GM19324 (cell line): Measurements from ENCODE around the gene INPP5A.
"Not testable (repeated sequence)": the region's sequence is repeated elsewhere in the genome, so short reads cannot be mapped to it uniquely, and the experiment has no call there.

Experiments
- ATAC-seq: cut with Tn5 transposase; IDR thresholded peaks from one replicate; pipeline ENCODE4 v1.9.1; 2021; ENCODE audit warnings: mild to moderate bottlenecking, moderate library complexity; ENCODE audit not compliant: unreplicated experiment, low FRiP score

The INPP5A gene

DNA sequence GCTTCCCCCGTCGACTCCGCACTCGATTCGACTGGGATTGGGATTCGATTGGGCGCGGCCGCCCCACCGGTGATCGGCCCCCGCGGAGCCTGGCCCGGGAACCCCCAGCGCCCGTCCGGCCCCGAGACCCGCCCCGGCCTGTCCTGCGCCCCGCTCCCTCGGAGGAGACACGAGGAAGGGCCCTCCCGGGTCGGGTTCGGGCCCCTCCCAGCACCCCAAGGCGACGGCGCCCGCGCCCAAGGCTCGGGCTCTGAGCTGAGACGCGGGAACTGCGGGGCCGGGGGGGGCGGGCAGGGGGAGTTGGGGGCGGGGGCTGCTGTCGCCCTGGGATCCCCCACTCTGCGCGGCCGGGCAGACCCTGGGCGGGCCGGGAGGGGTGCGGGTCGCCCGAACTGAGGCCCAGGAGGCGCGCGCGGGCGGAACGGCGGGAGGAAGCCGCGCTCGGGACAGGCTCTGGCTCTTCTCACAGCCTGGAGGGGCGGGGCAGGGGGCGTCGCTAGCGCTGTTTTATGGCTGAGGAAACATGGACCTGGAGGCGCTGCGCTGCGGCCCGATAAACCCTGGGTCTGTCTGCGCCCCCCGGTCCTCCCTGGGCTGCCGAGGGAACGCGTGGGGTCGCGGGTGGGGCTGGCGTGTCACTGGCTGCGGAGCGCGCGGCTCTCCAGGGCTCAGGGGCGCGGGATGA lies 250.1 kb downstream of the INPP5A start:
- ATAC-seq, result no peak

DNA sequence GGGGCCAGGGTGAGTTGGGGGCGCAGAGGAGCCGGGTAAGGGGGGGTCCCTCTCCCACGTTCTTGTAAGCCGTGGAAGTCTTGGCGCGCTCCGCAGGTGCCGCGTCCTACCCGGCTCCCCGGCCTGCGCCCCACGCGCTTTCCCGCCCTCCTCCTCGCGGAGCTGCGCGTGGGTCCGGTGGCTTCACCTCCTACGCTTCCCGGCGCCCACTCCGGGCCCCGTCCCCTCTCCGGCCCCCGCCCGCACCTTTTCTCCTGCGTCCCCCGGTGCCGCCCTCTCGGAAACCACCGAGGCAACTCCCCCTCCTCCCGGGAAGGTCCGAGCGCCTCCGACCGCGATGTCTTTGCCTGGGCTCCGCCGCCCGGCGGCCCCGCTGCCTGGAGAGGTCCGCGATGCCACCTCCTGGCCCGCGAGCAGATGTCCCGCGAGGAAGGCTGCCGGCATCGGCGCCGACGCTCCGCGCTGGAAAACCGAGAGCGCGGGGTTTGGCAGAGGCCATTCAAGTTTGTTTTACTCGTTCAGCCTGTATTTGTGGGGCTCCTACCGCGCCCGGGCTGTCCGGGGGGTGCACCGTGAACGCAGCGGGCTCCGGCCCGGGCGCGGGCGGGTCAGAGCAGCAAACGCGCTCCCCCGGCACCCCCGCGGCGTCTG lies 250.7 kb downstream of the INPP5A start:
- ATAC-seq, result no peak

DNA sequence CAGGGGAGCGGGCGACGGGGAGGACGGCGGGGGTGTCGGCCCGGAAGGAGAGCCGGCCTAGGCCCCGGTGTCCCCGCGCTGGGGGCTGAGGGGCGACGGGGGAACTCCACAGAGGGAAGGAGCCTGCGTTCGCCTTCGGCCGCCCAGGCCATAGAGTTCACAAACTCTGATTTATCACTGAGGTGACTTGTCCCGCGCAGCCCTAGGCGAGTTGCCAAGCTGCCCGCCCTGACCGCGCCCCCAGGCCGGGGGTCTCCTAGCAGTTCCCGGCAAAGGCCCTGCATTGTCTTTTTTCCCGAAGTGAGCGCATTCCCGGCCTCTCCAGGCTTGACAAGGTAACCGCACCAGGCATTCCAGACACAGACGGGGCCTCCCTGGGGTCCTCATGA lies 251.2 kb downstream of the INPP5A start:
- ATAC-seq, result no peak

DNA sequence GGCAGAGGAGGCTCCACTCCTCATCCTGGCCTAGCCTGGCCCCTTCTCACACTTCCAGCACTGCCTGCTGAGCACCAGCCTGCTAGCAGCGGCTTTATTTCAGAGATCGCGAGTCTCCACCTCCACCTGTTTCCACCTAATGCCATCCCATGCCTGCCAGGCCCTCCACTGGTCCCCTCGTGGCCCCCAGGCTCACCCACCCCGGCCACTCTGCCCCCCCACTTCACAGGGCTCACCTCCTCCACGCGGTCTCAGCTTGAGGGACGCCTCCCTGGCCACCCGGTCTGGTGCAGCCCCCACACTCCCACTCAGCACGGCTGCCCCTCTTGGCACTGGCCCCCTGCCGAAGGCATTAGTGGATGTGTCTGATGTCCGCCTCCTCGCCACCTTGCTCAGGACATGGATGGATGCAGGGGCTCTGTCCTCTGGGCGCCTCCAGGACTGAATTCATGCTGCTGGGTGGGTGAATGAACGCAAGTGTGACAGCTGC lies 252.1 kb downstream of the INPP5A start:
- no peak for ATAC-seq

DNA sequence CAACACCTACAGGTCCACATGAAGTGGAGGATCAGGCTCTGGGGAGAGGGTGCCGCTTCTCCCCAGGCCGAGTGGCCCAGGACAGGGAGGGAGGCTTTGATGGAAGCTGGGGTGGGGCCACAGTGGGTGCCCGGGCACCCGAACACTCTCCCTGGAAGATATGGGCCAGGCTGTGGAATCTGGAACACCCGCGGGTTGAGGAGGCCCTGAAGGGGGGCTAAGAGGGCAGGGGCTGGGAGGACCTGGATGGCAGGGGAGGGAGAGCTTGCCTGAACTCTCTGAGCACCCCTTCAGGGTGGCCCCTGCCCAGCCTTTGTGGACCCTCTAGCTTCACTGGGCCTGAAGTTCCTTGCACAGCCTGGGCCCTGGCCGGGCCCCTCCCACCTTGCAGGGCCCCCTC lies 252.9 kb downstream of the INPP5A start:
- no peak for ATAC-seq

DNA sequence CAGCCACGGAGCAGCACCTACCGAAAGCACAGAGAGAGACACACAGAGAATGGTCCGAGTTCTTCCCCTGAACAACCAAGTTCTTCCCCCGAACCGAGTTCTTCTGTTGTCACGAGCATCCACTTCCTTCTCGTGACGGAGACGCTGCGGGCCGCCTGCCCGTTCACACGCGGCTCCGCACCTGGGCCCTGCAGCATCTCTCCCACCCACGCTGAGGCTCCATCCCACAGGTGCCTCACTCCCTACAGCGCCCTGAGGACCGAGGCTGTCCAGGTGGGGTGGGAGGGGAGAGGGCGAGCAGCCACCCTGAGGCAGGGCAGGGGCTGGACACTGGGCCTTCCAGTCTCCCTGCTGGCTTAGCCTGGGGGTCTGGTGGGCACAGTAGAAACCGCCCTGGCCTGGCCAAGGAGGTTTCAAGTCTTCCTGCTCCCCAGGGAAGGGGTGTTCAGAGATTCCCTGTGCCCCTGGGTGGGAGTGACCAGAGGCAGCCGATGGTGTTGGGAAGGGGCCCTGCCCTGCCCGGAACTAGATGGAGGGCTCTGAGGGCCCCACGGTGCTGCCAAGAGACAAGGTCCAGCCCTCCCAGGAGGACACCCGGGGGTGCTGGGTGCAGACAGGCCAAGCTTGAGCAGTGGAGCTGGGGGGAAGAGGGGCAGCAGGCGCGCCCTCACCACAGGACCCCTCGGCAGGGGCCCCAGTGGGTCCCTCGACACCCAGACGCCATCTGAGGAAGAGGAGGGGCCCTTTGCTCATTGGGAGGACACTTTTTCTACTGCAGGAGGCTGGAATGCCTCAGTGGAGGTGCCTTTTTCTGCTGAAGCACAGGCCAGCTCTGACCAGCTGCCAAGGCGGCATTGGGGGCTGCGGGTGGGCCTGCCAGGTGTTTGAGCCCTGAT lies 253.6 kb downstream of the INPP5A start:
- ATAC-seq, result no peak

DNA sequence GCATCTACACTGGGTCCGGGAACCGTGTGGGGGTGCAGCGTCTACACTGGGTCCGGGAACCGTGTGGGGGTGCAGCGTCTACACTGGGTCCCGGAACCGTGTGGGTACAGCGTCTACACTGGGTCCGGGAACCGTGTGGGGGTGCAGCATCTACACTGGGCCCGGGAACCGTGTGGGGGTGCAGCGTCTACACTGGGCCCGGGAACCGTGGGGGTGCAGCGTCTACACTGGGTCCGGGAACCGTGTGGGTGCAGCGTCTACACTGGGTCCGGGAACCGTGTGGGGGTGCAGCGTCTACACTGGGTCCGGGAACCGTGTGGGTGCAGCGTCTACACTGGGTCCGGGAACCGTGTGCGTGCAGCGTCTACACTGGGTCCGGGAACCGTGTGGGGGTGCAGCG lies 254.5 kb downstream of the INPP5A start:
- not testable (repeated sequence) for ATAC-seq

DNA sequence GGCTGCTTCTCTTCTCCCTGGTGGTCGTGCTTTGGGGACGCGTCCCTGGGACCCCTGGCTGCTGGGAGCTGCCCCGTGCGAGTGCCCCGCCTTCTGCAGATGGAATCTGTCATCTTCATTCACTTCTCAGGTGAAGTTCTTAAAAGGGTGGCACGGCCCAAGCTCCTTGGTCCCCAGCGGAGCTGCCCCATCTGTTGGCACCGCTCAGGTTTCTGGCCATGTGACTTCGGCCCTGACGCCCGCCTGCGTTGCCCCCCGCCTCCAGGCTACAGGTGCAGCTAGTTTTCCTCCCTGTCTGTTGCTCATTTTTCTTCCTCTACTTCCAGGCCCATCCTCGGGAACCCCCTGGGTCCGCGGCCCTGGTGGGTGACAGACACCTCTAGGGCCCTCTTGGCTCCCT lies 255.2 kb downstream of the INPP5A start:
- no peak for ATAC-seq

DNA sequence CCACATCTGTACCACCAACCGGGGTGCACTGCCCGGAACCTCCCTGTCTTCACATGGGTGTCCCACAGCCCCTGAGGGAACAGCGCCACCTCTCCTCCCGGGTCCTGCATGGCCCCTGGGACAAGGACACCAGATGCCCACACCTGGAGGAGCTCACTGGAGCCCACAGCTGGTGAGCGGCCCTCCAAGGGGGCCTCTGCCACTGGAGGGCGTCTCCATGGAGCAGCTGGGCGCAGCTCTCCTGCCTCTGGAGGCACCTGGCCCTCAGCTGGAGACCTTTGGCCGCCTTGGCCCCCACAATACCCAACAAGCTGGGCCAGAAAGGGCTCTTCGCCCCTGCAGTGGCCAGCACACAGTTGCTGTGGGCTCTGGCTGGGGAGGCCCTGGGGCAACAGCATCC lies 255.6 kb downstream of the INPP5A start:
- no peak for ATAC-seq

DNA sequence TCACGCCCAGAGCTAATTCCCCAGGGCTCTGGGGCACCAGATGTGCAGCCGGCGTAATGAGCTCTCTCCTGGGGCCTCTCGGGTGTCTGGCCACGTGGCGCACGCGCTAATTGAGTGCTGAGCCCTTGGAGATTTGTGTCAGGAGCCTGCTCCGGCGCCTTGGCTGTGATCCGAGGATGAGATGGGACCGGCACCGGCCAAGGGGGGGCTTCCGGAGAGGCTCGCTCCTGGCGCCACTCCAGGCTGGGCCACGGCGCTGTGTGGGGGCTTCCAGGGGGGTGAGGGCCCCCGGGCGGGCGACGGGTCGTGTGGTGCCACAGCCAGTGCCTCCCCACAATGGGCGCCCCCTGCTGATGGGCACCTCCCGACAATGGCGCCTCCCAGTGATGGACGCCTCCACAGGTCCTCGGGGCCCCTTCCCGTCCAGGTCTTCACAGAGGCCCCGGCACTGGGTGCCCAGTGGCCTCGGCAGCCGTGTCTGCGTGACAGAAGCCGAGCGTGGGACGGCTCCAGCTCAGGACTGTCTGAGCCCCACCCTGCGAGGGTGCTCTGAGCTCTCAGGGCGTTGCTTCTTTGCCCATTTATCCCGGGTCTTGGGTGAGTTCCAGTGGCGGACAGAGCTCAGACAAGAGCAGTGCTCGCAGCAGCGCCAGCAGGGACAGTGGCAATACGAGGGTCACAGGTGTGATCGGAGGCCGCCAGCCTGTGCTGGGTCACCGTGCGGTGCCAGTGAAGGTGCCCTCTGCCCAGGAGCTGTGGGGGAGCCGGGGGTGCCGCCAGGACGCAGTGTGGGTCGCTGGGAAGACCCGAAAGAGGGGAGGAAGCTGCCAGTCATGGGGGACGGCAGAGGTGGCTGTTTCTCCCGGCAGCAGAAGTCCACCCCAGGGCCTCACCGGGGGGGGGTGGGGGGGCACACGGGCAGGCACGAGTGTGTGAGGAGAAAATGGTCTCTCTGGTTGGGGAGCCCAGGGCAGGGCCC lies 256.6 kb downstream of the INPP5A start:
- no peak for ATAC-seq

DNA sequence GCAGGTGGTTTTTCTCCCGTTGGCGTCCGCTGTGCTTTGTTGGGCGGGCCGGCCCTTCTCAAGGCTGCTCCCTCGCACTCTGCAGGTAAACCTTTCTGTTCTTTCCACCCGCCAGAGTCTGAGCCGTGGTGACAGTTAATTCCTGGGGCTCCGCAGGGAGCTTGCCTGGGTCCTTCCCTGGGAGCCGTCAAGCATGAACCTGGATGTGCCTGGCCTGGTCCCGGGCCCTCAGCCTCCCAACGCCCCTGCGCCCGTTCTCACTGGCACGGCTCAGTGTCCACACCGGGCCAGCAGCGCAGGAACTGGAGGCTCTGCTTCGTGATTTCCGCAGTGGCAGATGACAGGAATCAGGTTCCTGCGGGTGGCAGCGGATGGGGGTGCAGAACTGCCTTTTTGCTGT lies 259.3 kb downstream of the INPP5A start:
- ATAC-seq, result no peak

DNA sequence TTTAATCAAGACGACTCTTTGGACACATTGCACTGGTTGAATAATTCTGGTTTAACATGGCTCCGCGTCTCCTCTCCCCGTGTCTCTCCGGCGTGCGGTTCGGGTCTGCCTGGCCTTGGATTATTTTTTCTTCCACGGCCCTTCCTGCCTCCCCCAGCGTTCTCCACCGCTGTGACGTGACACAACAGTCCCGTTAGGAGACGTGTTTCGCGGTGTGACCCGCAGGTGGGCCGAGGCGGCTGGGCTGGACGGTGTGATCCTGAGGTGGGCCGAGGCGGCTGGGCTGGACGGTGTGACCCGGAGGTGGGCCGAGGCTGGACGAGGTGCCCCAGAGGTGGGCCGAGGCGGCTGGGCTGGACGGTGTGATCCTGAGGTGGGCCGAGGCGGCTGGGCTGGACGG lies 260.4 kb downstream of the INPP5A start:
- ATAC-seq, result not testable (repeated sequence)

DNA sequence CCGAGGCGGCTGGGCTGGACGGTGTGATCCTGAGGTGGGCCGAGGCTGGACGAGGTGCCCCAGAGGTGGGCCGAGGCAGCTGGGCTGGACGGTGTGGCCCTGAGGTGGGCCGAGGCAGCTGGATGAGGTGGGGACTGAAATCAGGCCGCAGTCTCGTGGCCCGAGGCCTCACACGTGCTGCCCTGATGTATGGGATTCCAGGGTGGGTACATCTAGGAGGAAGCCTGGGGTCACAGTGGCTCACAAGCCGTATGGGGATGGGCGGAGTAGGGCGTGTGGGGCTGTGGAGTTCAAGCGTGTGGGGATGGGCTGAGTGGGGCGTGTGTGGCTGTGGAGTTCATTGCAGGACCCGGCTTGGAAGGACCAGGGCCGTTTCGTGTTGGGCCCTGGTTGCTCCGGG lies 260.8 kb downstream of the INPP5A start:
- ATAC-seq, result no peak

DNA sequence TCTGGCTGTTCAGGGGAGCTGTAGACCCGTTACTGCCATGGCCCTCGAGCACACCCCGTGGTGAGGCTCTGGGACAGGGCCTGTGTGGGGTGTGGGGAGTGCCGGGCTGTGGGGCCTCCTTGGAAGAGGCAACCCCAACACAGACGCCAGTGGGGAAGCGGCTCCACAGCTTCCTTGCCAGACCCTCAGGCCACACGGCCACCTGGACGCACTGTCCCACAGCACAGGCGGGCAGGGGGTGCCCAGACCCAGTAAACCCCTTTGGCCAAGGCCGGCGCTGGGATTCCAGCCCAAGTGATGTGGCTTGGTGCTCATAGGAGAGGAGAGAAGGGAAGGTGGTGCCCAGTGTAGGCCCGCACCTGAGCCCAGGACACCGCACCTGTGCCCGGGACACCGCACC lies 261.3 kb downstream of the INPP5A start:
- ATAC-seq, result no peak

DNA sequence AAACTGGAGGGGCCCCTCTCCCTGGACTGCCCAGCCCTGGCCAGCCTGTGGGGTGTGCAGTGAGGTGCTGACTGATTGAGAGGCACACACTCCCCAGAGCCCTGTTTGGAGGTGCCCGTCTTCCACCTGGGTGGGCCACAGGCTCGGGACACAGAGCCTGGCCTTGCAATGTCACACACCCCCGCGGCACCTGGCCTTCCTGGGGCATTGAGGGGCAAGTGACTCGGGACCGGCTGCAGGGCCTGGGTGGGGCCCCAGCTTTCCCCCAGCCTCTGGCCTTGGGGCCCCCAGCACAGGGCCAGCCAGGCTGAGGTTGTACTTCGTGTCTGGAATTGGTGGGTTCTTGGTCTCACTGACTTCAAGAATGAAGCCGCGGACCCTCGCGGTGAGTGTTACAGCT lies 262.3 kb downstream of the INPP5A start:
- ATAC-seq, result no peak

DNA sequence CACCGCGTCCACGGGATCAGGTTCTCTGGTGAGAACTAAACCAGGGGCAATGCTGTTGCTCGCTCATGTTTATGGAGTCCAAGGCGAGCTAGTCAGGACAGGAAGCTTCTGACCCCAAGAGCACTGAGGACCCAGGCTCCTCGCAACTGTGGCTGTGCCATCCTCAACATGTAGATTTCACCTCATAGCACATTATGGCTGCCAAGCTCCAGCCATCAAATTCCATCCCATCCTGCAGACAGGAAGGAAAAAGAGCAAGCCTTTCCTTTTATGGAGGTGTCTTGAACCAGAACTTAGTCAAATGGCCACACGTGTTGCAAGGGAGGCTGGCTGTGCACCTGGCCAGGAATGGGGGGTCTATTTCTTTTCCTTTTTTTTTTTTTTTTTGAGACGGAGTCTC lies 264.5 kb downstream of the INPP5A start:
- ATAC-seq, result no peak

DNA sequence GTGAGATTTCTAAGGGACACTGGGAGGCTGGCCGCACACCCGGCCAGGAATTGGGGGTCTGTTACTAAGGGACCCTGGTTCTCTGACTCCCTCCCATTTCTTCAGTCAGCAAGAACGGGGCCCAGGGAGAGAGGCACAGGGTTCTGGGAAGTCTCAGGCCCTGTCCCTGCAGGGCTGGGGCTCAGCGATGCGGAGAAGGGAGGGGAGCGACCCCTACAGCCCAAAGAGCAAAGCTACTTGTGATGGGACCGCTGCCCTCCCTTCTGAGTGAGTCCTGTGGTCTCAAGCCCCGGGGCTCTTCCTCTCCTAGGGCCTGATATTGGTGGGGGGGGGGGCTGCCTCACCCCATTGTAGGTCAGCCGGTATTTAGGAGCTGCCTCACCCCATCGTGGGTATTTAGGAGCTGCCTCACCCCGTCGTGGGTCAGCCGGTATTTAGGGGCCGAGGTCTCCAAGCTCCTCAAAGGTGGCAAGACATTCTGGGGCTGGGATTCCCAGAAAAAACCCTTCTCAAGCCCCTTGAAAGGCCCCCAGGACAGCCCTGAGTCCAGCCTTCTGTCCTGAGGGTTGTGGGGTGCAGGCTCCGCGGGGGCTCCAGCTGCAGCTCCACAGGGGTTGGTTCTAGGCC lies 265.2 kb downstream of the INPP5A start:
- ATAC-seq, result no peak

DNA sequence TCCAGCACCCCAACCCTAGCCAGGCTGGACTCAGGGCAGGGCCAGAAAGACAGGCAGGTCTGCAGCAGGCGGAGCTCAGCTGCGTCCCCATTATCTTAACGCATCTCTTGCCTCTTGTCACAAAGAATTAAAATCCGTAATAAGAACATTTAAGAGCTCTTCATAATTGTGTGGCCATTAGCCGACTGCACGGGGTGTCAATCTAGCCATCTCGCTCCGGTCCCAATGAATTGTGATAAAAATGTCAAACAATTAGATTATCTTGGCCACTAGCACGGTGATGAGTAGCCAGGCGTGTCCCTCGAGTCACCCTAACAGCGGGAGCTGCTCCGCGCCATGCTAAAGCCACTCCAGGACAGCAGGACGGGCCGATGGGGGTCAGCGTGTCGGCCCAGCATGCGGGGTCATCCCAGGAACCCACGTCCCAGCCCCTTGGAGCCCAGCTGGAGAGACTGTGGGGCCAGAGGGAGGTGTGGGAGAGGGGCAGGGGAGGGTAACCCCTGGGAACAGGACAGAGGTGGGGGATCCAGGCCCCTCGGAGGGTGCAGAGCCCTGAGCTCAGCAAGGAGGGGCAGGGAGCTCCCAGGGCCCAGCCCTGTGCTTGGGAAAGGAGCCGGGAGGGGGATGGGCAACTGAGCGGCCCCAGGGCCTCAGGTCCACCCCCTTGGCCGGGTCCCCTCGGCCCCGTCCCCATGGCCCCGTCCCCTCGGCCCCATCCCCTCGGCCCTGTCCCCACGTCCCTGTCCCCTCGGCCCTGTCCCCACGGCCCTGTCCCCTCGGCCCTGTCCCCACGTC lies 266.0 kb downstream of the INPP5A start:
- no peak for ATAC-seq

DNA sequence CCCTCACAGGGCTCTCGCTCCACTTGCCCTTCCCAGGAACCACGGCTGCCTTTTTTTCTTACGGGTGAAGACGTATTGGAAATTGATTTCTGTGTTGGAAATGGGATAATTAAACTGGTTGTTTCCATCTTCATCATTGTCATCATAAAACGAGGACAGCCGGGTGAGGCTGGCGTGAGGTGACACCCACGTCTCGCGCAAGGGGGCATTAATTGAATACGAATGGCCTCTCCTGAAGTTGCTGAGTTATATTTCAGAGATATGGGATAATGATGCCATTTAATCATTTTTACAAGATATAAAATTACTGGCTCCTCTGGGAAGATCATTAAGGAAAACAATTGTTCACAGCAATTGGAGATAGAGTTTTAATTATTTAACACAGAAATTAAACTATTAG lies 266.7 kb downstream of the INPP5A start:
- ATAC-seq, result no peak
